Duodenal mucosa (tissue), 2 donors: ENCODE data around the gene IQGAP2.

Experiments
- H3K27ac ChIP-seq: one replicate; pipeline ENCODE4 v1.7.0; 2013; ENCODE audit warnings: low read depth, low read length
- H3K27me3 ChIP-seq, 2 donors: one replicate each; pipeline ENCODE4 v1.7.0; 2013; ENCODE audit warnings: low read length in 2 of 2, control low read depth in 1 of 2; ENCODE audit not compliant: insufficient read depth in 2 of 2, control insufficient read depth in 1 of 2
- H3K36me3 ChIP-seq, 2 donors: one replicate each; pipeline ENCODE4 v1.7.0; 2013; ENCODE audit warnings: low read length in 2 of 2, control low read depth in 1 of 2; ENCODE audit not compliant: insufficient read depth in 2 of 2, control insufficient read depth in 1 of 2
- H3K4me1 ChIP-seq, 2 donors: one replicate each; pipeline ENCODE4 v1.7.0; 2013; ENCODE audit warnings: low read length in 2 of 2, control low read depth in 1 of 2; ENCODE audit not compliant: insufficient read depth in 2 of 2, control insufficient read depth in 1 of 2
- H3K4me3 ChIP-seq, 2 donors: one replicate each; pipeline ENCODE4 v1.7.0; 2013; ENCODE audit warnings: low read length in 2 of 2, low read depth in 1 of 2
- H3K9ac ChIP-seq, 2 donors: one replicate each; pipeline ENCODE4 v1.7.0; 2013; ENCODE audit warnings: low read length in 2 of 2, low read depth in 1 of 2
- H3K9me3 ChIP-seq, 2 donors: one replicate each; pipeline ENCODE4 v1.7.0; 2013; ENCODE audit warnings: low read length in 2 of 2, control low read depth in 1 of 2; ENCODE audit not compliant: control insufficient read depth in 1 of 2

Gene IQGAP2

DNA sequence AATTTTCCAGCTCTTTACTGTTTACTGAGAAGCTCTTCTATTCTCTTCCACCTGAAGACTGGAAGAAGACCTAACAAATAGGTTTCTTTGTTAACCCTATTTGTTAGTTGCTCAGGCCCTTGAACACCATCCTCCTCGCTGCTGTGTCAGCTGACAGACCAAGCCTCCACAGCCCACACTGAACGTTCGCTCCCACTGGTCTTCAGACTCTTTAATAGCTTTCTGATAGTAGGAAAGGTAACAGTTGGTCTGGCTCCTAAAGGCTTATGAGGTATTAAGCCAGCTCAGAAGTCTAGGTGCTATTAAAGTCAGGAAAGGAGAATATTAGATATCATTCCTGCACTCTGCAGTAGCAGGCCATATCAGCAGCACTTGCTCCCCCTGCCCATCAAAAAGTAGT lies 289.6 kb downstream of the IQGAP2 start:
- Histone ChIP-seq H3K4me3 (no peak overlapping the region), H3K4me1 (peaks cover 0 to 14% of the 10 kb centered on the region in 2 donors), H3K27ac (no peak overlapping the region), H3K9ac (no peak overlapping the region), H3K36me3 (peaks cover 24 to 37% of the 10 kb centered on the region in 2 donors), H3K27me3 (no peaks in the 10 kb centered on the region), H3K9me3 (no peaks in the 10 kb centered on the region)

GRCh38 chr5:76693141-76693540 lies 290.1 kb downstream of the IQGAP2 start:
- peaks cover 0 to 14% of the 10 kb centered on the region in 2 donors for H3K4me1 ChIP-seq
- no peak overlapping the region for H3K27ac ChIP-seq
- peaks cover 27 to 42% of the 10 kb centered on the region in 2 donors for H3K36me3 ChIP-seq
- H3K4me3 ChIP-seq, result no peak overlapping the region
- no peak overlapping the region for H3K9ac ChIP-seq
- H3K27me3 ChIP-seq, result no peaks in the 10 kb centered on the region
- H3K9me3 ChIP-seq, result no peaks in the 10 kb centered on the region

GRCh38 chr5:76694317-76694716 lies 291.2 kb downstream of the IQGAP2 start:
- no peak overlapping the region for H3K4me3 ChIP-seq
- H3K27me3 ChIP-seq, result no peaks in the 10 kb centered on the region
- H3K9ac ChIP-seq, result no peak overlapping the region
- H3K27ac ChIP-seq, result no peak overlapping the region
- H3K4me1 ChIP-seq, result peaks cover 0 to 14% of the 10 kb centered on the region in 2 donors
- no peaks in the 10 kb centered on the region for H3K9me3 ChIP-seq
- H3K36me3 ChIP-seq, result peaks cover 33 to 42% of the 10 kb centered on the region in 2 donors

DNA sequence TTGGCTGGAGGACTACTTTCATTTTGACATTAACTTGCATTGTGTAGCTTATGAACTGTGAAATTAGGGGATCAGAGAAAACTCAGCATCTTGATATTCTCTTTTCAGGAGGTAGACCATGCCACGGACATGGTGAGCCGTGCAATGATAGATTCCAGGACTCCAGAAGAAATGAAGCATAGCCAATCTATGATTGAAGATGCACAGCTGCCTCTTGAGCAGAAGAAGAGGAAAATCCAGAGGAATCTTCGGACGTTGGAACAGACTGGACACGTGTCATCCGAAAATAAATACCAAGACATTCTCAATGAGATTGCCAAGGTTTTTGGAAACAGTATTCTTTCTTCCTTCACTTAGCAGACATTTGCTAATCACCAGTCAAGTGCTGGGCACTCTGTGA lies 292.3 kb downstream of the IQGAP2 start:
- no peaks in the 10 kb centered on the region for H3K27me3 ChIP-seq
- no peaks in the 10 kb centered on the region for H3K9me3 ChIP-seq
- no peak overlapping the region for H3K9ac ChIP-seq
- peaks cover 0 to 14% of the 10 kb centered on the region in 2 donors for H3K4me1 ChIP-seq
- peaks cover 33 to 37% of the 10 kb centered on the region in 2 donors for H3K36me3 ChIP-seq
- H3K4me3 ChIP-seq, result no peak overlapping the region
- no peak overlapping the region for H3K27ac ChIP-seq

DNA sequence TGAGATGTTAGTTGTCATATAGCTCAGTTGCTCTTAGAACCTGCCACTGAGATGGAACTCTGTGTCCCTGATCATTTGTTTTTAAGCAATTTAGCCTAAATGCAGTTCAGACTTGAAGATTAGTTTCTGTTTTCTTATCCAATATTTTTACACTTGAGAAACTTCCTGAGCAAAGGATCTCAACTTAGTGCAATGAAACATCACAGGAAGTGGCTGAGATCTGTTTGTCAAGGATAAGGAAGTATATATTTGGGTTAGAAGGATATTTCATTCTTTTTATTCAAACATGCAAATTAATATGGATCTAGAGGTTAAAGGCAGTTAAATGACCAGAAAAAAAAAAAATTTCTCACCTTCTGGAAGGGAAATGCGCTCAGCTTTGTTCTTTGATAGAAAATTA lies 293.2 kb downstream of the IQGAP2 start:
- no peak overlapping the region for H3K4me3 ChIP-seq
- H3K27ac ChIP-seq, result no peak overlapping the region
- H3K36me3 ChIP-seq, result peaks cover 39% of the 10 kb centered on the region in 2 donors
- H3K4me1 ChIP-seq, result peaks cover 0 to 7% of the 10 kb centered on the region in 2 donors
- no peaks in the 10 kb centered on the region for H3K27me3 ChIP-seq
- H3K9ac ChIP-seq, result no peak overlapping the region
- H3K9me3 ChIP-seq, result no peaks in the 10 kb centered on the region

GRCh38 chr5:76697670-76698069 lies 294.6 kb downstream of the IQGAP2 start:
- Histone ChIP-seq H3K27me3 (no peaks in the 10 kb centered on the region), H3K4me3 (no peak overlapping the region), H3K36me3 (peaks cover 44 to 49% of the 10 kb centered on the region in 2 donors), H3K27ac (no peak overlapping the region), H3K4me1 (peaks cover 0 to 4% of the 10 kb centered on the region in 2 donors), H3K9ac (no peak overlapping the region), H3K9me3 (no peaks in the 10 kb centered on the region)

DNA sequence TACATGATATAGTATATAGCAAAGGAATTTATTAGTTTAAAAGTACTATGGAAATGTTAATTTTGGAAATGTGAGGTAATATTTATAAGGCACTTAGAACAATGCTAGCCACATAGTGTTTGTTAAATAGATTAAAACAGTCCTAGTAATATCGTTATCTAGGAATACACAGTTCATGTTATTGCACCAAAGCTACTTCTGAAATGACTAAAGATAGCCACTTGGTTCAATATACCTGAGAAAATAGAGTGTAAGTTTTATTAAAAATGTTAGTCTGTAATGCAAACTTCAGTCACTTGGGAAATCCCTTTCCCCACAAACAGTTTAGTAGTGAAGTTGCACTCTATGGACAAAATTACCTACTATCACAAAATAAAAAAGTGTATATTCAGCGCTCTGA lies 297.5 kb downstream of the IQGAP2 start:
- Histone ChIP-seq H3K4me1 (peaks cover 0 to 5% of the 10 kb centered on the region in 2 donors), H3K9me3 (no peaks in the 10 kb centered on the region), H3K9ac (no peak overlapping the region), H3K27me3 (no peaks in the 10 kb centered on the region), H3K27ac (no peak overlapping the region), H3K4me3 (no peak overlapping the region), H3K36me3 (peaks cover 26 to 39% of the 10 kb centered on the region in 2 donors)

DNA sequence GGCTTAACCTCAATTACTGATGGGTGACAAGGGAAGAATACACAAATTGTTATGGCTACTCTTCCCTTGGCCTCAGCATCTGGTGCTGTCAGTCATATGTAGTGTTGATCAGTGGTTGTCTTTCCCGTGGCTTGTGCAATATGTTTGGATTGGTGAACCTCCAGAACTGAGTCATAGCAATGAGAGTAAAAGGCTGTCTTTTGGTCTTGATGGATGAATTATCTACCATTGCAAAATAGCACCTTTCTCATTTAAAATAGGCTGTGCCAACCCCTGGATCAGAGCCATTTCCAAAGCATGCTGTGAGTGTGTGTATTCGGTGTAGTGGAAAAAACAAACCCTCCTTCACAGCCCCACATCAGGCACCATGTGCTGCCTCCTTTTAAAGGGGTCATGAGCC lies 298.2 kb downstream of the IQGAP2 start:
- Histone ChIP-seq H3K9me3 (no peaks in the 10 kb centered on the region), H3K4me3 (no peak overlapping the region), H3K36me3 (peaks cover 19 to 35% of the 10 kb centered on the region in 2 donors), H3K27ac (no peak overlapping the region), H3K27me3 (no peaks in the 10 kb centered on the region), H3K4me1 (peaks cover 0 to 6% of the 10 kb centered on the region in 2 donors), H3K9ac (no peak overlapping the region)

DNA sequence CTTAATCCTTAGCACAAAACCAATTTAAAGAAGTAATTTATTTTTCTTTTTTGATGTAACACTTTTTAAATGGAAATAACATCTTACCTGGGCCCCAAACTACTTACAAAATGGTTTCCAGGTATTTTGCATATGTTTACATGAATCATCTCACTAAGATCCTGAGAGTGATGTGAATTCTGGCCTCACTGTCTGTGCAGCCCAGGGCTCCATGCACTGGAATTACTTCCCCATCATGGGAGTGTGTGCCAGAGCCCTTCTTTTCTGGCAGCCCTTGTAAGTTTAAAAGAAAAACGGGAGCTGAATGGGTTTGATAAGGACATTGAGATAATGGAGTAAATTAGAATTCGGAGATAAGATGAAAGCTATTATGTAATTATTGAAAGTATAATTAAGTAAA lies 300.6 kb downstream of the IQGAP2 start:
- Histone ChIP-seq H3K27ac (no peak overlapping the region), H3K27me3 (no peaks in the 10 kb centered on the region), H3K9me3 (no peaks in the 10 kb centered on the region), H3K4me1 (peaks cover 0 to 6% of the 10 kb centered on the region in 2 donors), H3K9ac (no peak overlapping the region), H3K4me3 (no peak overlapping the region), H3K36me3 (peaks cover 14 to 35% of the 10 kb centered on the region in 2 donors)

DNA sequence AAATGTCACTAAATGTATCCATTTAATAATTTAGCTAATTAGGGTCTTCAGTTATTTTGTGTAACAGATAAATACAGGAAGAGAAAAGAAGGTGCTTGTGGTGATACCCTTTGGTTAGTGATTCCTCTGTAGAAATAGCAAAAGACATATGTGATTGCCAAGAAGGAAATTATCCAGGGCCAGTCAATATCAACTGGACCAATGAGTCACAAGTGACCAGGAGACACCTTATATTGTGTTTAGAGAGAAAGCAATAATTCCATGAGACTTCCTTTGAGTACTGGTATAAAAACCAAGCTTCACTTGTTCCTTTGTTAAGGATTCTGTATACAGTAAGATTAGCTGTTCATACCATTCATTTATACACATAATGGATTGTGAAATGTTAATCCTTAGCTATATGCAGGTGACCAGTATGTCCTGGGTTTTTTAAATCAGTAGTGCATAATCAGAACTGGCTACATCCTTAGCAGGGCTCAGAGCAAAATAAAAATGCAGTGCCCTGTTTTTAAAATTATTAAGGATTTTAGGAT lies 301.1 kb downstream of the IQGAP2 start:
- Histone ChIP-seq H3K9me3 (no peaks in the 10 kb centered on the region), H3K4me3 (no peak overlapping the region), H3K27ac (no peak overlapping the region), H3K9ac (no peak overlapping the region), H3K4me1 (peaks cover 0 to 6% of the 10 kb centered on the region in 2 donors), H3K36me3 (peaks cover 14 to 30% of the 10 kb centered on the region in 2 donors), H3K27me3 (no peaks in the 10 kb centered on the region)
